ENCODE results near the gene CAP1.
A peak's percentile ranks its signal among the peaks of the same experiment; 100 is the strongest.
"Not testable (repeated sequence)": the region's sequence is repeated elsewhere in the genome, so short reads cannot be mapped to it uniquely, and the experiment has no call there.

CAP1 gene

DNA sequence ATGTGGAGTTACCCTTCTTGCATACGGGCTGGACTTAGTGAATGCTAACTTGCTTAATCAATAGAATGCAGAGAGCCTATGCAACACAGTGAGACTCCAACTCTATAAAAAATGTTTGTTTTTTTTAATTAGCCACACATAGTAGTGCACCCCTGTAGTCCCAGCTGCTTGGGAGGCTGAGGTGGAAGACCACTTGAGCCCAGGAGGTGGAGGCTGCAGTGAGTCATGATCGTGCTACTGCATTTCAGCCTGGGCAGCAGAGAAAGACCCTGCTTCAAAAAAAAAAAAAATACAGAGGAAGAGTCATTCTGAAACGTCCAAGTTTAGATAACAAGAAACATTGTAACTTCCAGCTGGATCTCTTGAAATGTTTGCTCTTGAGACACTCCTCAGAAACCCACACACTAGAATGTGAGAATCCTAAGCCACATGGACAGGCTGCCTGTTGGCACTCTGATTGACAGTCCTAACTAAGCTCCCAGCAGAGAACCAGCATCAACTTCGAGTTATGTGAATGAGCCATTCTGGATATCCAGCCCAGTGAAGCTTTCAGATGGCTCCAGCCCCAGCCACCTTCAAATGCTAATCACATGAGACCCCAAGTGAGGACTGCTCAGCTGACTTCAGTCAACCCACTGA lies 20.0 kb upstream of the CAP1 start:
- Mint-ChIP-seq H3K9me3 (peaks cover 2% of the 10 kb centered on the region), H3K27ac (no peak overlapping the region), H3K36me3 (peaks cover 5% of the 10 kb centered on the region), H3K4me1 (no peaks in the 10 kb centered on the region), H3K4me3 (no peak overlapping the region)
- ATAC-seq (no peak), DNase-seq (ENCODE audit: low spot score in 2 of 2) (no peak)

DNA sequence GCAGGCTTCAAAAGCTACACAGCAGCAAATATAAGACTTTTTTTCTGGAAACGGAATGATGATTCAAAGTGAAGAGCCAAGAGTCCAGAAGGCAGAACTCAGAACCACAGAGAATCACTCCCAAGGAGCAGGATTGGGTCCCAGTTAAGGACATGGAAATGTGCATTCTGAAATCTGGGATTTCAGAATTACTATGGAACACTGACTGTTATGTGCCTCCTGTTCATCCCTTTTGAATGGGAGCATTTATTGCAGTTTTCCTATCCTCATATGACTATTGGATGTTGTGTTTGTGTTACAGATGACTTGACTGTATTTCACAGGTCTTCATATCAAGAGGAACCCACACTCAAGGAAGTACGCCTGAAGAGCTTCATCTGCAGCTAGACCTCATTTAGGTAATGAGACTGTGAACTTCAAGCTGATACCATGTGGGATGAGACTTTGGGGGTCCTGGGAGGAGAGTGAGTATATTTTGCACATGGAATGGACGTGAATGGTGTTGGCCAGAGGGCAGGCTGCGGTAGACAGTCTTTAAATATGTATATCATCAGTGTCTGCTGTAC lies 17.1 kb upstream of the CAP1 start:
- Mint-ChIP-seq H3K4me1 (no peaks in the 10 kb centered on the region), H3K9me3 (peaks cover 2% of the 10 kb centered on the region), H3K4me3 (no peak overlapping the region), H3K36me3 (peaks cover 5% of the 10 kb centered on the region), H3K27ac (no peak overlapping the region)
- ATAC-seq (no peak), DNase-seq (ENCODE audit: low spot score in 2 of 2) (no peak)

DNA sequence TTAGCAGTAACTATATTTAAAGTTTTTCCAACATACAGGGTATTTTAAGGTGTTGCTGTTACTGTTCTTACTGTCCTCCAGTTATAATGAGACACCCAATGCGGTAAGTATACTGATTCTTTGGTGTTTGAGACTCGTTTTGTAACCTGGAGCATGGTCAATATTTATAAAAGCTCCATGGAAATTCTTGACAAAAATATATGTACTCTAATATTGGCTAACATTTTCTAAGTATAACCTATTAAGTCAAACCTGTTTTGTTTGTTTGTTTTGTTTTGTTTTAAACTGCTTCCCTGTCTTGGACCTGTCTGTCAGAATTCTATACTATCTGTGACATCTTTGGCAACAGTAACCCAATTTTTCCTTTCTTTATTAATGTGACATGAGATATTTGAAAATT lies 15.9 kb upstream of the CAP1 start:
- Mint-ChIP-seq H3K9me3 (peaks cover 2% of the 10 kb centered on the region), H3K4me1 (peaks cover 4% of the 10 kb centered on the region), H3K27ac (no peak overlapping the region), H3K36me3 (peaks cover 5% of the 10 kb centered on the region), H3K4me3 (no peak overlapping the region)
- DNase-seq (ENCODE audit: low spot score in 2 of 2), result no peak
- no peak for ATAC-seq

DNA sequence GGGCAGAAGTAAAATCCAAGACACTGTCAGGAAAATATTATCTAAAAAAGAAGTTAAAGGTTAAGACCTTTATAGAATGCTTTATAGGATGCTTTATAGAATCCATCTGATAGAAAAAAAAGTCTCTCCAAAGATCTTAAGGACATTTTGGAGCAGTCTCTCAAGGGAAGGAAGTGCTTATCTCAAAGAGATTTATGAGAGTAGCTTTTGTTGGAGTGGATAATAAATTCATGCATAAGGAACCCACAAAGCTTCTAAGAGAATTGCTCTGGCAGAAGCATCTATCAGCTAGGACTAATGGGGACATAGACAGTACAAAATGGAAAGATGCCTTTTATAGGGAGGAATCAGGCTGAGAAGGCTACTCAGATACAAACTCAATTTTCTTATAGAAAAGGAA lies 12.9 kb upstream of the CAP1 start:
- ATAC-seq (no peak), DNase-seq (ENCODE audit: low spot score in 2 of 2) (no peak)
- peaks cover 13% of the 10 kb centered on the region for H3K4me1 Mint-ChIP-seq
- no peak overlapping the region for H3K27ac Mint-ChIP-seq
- no peaks in the 10 kb centered on the region for H3K36me3 Mint-ChIP-seq
- no peak overlapping the region for H3K4me3 Mint-ChIP-seq
- peaks cover 2% of the 10 kb centered on the region for H3K9me3 Mint-ChIP-seq

DNA sequence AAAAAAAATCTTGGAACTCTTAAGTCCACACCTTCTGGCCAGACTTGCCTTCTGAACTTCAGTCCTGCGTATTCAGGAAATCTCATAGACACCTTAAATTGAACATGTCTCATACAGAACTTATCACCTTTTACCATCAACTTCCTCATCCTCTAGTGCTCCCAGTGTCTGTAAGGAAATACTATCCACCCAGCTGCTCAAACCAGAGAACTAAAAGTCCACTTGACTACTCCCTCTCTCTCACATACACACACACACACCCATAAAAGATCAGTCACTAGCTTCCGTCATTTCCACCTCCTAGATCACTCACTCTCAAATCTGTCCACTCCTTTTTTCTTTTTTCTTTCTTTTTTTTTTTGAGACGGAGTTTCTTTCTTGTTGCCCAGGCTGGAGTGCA lies 10.9 kb upstream of the CAP1 start:
- Mint-ChIP-seq H3K4me1 (peaks cover 24% of the 10 kb centered on the region), H3K36me3 (no peaks in the 10 kb centered on the region), H3K27ac (no peak overlapping the region), H3K4me3 (no peak overlapping the region), H3K9me3 (no peaks in the 10 kb centered on the region)
- DNase-seq (ENCODE audit: low spot score in 2 of 2), result no peak
- no peak for ATAC-seq

DNA sequence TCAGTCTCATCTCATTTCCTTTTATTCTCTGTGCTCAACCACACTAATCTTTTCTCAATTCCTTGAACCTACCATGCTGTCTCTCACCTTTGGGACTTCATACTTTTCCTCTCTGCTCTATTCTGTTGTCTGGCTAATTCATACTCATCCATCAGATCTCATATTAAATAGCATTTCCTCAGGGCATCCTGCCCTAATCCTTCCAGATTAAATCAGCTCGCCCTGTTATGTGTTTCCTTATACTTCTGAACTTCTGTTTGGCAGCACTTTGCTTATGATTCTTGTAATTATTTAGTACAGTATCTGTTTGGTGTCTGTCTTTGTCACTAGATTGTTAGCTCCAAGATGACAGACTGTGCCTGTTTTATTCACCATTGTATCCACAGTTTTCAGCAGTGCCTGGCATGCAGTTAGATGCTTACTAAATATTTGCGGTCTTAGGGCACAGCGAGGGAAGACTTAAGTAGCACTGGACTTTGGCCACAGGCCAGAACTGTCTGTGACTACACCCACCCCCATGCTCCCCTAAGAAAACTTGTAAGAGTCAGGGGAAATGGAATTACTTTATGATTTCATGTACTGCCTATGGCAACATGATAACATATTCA lies 9.9 kb upstream of the CAP1 start:
- no peak overlapping the region for H3K4me3 Mint-ChIP-seq
- no peaks in the 10 kb centered on the region for H3K9me3 Mint-ChIP-seq
- H3K4me1 Mint-ChIP-seq, result peaks cover 28% of the 10 kb centered on the region
- no peak for ATAC-seq
- no peaks in the 10 kb centered on the region for H3K36me3 Mint-ChIP-seq
- no peak for DNase-seq (ENCODE audit: low spot score in 2 of 2)
- no peak overlapping the region for H3K27ac Mint-ChIP-seq

DNA sequence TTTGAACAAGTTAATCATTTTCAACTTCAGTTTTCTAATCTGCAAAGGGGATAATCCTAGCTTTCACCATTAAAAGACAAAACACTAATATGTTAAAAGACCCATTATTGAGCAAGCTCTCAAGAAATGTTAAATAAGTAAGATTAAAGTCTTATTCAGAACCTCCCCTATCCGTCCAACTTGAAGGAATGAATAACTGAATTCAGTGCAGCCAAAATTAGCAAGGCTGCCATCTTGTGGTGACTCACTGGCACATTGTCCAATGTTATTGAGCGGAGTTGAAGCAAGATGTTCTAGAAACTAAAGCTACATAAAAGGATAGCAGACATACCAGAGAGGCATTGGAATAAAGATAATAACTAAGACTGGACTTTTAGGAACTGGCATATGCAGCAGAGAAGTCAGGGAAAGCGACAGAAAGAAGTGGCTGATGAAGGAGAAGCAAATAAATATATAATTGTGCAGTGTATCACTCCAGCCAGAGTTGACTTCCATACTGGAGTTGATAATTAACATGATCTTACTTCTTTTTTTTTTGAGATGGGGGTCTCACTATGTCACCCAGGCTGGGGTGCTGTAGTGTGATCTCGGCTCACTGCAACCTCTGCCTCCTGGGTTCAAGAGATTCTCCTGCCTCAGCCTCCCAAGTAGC lies 8.2 kb upstream of the CAP1 start:
- no peak for DNase-seq (ENCODE audit: low spot score in 2 of 2)
- peaks cover 28% of the 10 kb centered on the region for H3K4me1 Mint-ChIP-seq
- H3K4me3 Mint-ChIP-seq, result no peak overlapping the region
- no peaks in the 10 kb centered on the region for H3K9me3 Mint-ChIP-seq
- H3K36me3 Mint-ChIP-seq, result no peaks in the 10 kb centered on the region
- ATAC-seq, result peak; percentile 77
- H3K27ac Mint-ChIP-seq, result no peak overlapping the region

DNA sequence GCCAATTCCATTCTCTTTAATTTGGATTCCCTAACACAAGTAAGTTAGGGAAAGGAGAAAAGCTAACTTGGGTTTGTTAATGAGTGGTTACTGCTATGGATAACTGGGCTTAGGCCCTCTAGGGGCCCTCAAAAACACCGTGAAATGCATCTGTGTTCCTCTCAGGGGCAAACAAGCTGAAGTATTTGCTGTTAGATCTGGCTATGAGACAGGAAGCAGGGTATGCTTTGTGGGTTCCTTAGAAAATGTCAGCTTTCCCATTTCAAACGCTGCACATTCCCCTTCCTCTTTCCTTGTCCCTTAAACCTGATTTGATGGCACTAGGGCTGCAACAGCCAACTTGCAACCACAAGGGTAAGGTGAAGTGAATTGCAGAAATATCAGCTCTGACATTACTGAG lies 5.7 kb upstream of the CAP1 start:
- no peaks in the 10 kb centered on the region for H3K9me3 Mint-ChIP-seq
- no peak for DNase-seq (ENCODE audit: low spot score in 2 of 2)
- H3K36me3 Mint-ChIP-seq, result peaks cover 9% of the 10 kb centered on the region
- peak overlapping the region; percentile 75 for H3K27ac Mint-ChIP-seq
- no peak for ATAC-seq
- peaks cover 42% of the 10 kb centered on the region for H3K4me1 Mint-ChIP-seq
- no peak overlapping the region for H3K4me3 Mint-ChIP-seq

DNA sequence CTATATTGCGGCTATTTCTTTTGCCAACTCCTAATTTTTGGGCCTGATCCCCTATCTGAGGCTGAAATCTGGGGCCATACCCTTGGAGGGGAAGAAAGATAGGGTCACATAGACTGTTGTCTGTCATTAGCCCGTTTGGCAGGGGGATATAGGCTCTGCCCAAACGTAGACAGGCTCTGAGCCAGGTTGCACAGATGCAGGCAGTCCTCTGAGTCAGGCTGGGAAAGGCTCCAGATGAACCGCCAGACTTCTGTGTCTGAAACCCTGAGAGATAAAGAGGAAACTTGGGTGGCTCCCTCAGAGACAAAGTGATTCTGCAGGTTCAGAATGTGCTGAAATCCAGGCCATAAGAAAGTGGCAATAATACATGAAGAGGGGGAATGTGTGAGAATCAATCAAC lies 4.0 kb upstream of the CAP1 start:
- H3K36me3 Mint-ChIP-seq, result peaks cover 26% of the 10 kb centered on the region
- H3K27ac Mint-ChIP-seq, result no peak overlapping the region
- no peak for ATAC-seq
- H3K4me3 Mint-ChIP-seq, result no peak overlapping the region
- H3K4me1 Mint-ChIP-seq, result peaks cover 43% of the 10 kb centered on the region
- no peaks in the 10 kb centered on the region for H3K9me3 Mint-ChIP-seq
- no peak for DNase-seq (ENCODE audit: low spot score in 2 of 2)

DNA sequence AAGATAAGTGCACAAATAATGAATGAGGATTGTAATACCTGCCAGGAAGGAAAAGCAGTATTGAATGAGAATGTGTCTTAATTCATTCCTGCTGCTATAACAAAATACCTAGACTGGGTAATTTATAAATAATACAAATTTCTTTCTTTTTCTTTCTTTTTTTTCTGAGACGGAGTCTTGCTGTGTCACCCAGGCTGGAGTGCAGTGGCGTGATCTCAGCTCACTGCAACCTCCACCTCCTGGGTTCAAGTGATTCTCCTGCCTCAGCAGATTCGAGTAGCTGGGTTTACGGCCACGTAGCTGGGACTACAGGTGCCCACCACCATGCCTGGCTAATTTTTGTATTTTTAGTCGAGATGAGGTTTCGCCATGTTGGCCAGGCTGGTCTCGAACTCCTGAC lies 3.3 kb upstream of the CAP1 start:
- not testable (repeated sequence) for ATAC-seq; DNase-seq (ENCODE audit: low spot score in 2 of 2); H3K9me3 Mint-ChIP-seq; H3K4me3 Mint-ChIP-seq
- Mint-ChIP-seq H3K27ac (peak overlapping the region; percentile 98), H3K36me3 (peaks cover 33% of the 10 kb centered on the region), H3K4me1 (peaks cover 48% of the 10 kb centered on the region)

DNA sequence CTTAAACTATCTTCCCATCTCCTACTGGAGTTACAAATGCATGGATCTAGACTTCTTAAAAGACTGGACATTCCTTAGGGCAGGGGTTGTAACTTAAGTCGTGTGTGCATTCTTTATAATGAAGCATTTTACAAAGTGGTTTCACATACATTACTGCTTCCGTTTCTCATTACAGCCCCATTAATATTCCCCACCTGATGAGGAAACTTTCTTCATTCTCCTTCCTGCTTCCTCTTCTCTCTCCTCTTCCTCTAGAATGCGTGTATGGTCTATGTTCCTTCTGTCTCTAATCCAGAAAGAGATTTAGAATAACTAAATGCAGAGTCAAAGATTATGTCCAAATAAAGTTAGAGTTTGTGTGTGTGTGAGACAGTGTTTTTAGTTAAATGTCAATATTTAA lies 1.8 kb upstream of the CAP1 start:
- ATAC-seq (no peak), DNase-seq (ENCODE audit: low spot score in 2 of 2) (no peak)
- H3K4me3 Mint-ChIP-seq, result peak overlapping the region; percentile 97
- H3K36me3 Mint-ChIP-seq, result peaks cover 47% of the 10 kb centered on the region
- peaks cover 47% of the 10 kb centered on the region for H3K4me1 Mint-ChIP-seq
- H3K27ac Mint-ChIP-seq, result peak overlapping the region; percentile 98
- H3K9me3 Mint-ChIP-seq, result no peaks in the 10 kb centered on the region

DNA sequence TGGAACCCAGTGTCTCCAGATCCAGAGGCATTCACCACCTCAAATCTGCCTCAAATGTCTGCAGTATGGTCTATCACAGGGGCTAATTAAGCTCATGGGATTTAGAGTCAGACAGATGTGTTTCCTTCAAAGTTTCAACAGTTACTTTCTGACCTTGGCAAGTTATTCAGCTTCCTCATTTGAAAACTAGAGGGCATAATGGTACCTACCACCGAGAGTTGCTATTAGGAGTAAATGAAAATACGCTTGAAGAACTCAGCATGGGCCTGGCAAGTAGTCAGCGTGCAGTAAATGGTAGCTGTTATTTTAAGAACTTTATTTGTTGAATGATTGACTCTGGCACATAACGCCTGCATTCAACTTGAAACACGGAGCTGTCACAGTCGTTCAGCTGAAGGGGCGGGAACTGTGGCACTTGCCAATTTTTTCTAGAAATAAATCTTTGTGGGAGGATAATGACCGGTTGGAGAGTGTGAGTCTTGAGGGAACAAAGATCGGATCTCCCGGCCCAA lies 1.2 kb upstream of the CAP1 start:
- H3K36me3 Mint-ChIP-seq, result peaks cover 53% of the 10 kb centered on the region
- DNase-seq (ENCODE audit: low spot score in 2 of 2) (no peak), ATAC-seq (no peak)
- H3K27ac Mint-ChIP-seq, result peak overlapping the region; percentile 98
- peak overlapping the region; percentile 97 for H3K4me3 Mint-ChIP-seq
- no peaks in the 10 kb centered on the region for H3K9me3 Mint-ChIP-seq
- peaks cover 44% of the 10 kb centered on the region for H3K4me1 Mint-ChIP-seq

DNA sequence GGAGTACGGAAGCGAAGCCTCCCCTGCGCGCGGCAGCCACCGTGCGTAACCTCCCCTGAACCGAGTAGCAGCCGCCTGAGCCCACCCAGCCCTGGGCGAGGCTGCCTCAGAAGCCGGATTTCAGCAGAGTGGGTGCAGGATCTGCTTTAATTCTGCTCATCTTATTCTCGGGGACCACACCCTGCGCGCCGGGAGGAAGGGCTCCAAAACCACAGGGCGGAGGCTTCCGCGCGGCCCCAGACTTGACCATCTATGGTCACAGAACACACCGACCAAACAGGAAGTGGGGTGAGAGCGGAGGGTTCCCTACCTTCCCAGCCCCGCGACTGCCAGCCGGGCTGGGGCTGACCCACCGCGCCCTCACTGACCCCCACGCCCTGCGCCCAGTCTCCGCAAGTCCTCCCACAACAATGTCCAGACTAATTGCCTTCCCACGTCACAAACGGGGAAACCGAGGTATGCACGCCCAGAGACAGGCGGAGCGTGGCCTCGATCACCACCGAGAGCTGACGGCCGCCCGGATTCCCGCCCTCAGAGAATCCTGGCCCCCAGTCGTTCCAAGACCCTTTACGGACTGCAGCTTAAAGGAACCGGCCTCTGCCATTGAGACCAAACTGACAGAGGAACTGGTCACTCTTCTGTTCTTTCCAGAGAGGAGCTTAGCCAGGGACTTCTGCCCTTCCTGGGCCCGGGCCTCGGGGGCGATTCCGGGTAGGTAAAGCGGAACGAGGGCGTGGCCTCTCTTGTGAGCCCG lies 595 bp upstream of the CAP1 start:
- peaks cover 60% of the 10 kb centered on the region for H3K36me3 Mint-ChIP-seq
- peaks cover 41% of the 10 kb centered on the region for H3K4me1 Mint-ChIP-seq
- peak overlapping the region; percentile 98 for H3K27ac Mint-ChIP-seq
- DNase-seq (ENCODE audit: low spot score in 2 of 2), result peak; percentile 67 to 95
- ATAC-seq, result peak; percentile 68
- peak overlapping the region; percentile 97 for H3K4me3 Mint-ChIP-seq
- no peaks in the 10 kb centered on the region for H3K9me3 Mint-ChIP-seq

DNA sequence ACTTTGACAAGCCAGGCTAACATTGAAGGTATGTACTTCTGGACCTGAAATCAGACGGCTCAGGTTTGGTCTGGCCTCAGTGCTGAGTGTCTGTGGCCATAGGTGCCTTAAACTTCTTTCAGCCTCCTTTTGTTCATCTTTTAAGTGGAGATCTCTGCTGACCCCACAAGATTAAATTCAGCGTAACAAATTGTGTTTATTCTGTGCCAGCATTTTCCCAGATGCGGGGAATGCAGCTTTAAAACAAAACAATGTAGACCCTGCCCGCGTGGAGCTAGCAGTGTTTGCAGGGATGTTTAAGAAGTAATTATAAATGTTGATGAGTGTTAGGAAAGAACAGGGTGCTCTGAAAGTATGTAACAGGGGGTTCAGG lies 923 bp downstream of the CAP1 start:
- H3K36me3 Mint-ChIP-seq, result peaks cover 75% of the 10 kb centered on the region
- DNase-seq (ENCODE audit: low spot score in 2 of 2) (no peak), ATAC-seq (no peak)
- H3K4me3 Mint-ChIP-seq, result peak overlapping the region; percentile 97
- H3K9me3 Mint-ChIP-seq, result no peaks in the 10 kb centered on the region
- peak overlapping the region; percentile 98 for H3K27ac Mint-ChIP-seq
- H3K4me1 Mint-ChIP-seq, result peaks cover 54% of the 10 kb centered on the region

DNA sequence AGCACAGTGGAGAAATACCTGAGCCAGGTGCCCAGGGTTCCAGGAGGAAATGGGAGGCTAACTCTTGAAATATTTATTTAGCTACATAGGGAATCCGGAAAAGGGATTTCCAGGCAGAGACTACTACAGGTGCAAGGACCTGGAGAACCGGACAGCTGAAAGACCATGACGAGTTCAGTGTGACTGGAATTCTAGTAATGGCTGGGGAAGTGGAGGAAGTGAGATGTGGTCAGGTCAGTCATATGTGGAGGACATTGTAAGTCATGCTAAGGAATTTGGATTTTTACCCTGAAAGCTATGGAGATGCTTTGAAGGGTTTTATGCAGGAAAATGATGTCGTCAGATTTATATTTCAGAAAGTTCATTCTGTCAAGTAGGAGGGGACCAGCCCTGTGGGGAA lies 1.8 kb downstream of the CAP1 start:
- H3K9me3 Mint-ChIP-seq, result no peaks in the 10 kb centered on the region
- ATAC-seq (no peak), DNase-seq (ENCODE audit: low spot score in 2 of 2) (no peak)
- peaks cover 84% of the 10 kb centered on the region for H3K36me3 Mint-ChIP-seq
- peak overlapping the region; percentile 98 for H3K27ac Mint-ChIP-seq
- peak overlapping the region; percentile 97 for H3K4me3 Mint-ChIP-seq
- peaks cover 55% of the 10 kb centered on the region for H3K4me1 Mint-ChIP-seq
